Measurements from ENCODE around the gene MYO3B.
"Not testable (repeated sequence)": the region's sequence is repeated elsewhere in the genome, so short reads cannot be mapped to it uniquely, and the experiment has no call there.

The MYO3B gene

DNA sequence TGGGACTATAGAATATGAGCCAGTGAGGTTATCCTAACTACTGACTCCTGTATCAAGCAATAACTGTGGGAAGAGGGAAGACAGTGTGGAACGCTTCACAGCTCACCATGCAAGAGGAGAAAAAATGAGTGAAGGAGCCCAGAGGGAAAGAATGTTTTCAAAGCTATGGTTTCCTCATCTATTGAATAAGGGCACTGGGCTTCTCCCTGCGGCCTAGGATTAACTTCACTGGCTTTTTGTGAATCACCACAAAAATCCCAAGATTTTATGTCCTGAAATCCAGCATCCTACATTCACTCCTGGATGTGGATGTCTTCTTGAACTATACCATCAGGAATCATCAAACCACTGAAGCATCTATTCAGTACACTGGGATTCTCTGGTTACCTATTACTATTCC is 492.7 kb downstream of the MYO3B start:
- DNase-seq (ENCODE audit: extremely low spot score), result no peak
- TF ChIP-seq, protein P1, sequence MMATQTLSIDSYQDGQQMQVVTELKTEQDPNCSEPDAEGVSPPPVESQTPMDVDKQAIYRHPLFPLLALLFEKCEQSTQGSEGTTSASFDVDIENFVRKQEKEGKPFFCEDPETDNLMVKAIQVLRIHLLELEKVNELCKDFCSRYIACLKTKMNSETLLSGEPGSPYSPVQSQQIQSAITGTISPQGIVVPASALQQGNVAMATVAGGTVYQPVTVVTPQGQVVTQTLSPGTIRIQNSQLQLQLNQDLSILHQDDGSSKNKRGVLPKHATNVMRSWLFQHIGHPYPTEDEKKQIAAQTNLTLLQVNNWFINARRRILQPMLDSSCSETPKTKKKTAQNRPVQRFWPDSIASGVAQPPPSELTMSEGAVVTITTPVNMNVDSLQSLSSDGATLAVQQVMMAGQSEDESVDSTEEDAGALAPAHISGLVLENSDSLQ (IDR thresholded peaks at IDR 0.05), result no peak
- TF ChIP-seq ZNF384 (IDR thresholded peaks at IDR 0.05) (no peak), FOXK2 (IDR thresholded peaks at IDR 0.05) (no peak), SUZ12 (IDR thresholded peaks at IDR 0.05) (no peak), TARDBP (IDR thresholded peaks at IDR 0.05) (no peak), SP1 (IDR thresholded peaks at IDR 0.05) (no peak)
- ChIA-PET POLR2A (no interaction called here), CTCF (no interaction called here)

DNA sequence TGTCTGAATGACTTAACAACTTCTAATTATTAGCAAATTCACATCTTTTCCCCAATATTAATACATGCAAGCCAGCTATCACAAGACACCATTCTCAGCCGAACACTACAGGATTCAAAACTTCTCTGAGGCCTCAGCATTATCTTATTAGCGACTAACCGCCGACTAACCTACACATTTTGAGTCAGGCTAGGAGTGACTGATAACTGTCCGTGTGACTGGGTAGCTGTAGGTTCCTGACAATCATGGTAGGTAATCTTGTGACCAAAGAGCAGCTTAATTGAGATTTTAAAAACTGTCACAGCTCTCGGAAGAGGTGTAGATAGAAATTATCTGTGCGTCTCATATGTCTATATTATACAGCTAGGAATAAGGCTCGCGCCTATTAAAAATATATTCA is 493.1 kb downstream of the MYO3B start:
- TF ChIP-seq ELF4 (IDR thresholded peaks at IDR 0.05) (no peak), L3MBTL2 (conservative IDR thresholded peaks at IDR 0.05) (no peak), SUZ12 (IDR thresholded peaks at IDR 0.05) (no peak), BHLHE40 (IDR thresholded peaks at IDR 0.05; ENCODE audit: borderline replicate concordance) (no peak), FOXM1 (IDR thresholded peaks at IDR 0.05; ENCODE audit: borderline replicate concordance) (no peak), FOXA1 (IDR thresholded peaks at IDR 0.05) (no peak), ZNF384 (IDR thresholded peaks at IDR 0.05) (no peak), FOXK2 (IDR thresholded peaks at IDR 0.05) (no peak), LEF1 (IDR thresholded peaks at IDR 0.05; ENCODE audit: borderline replicate concordance) (no peak), ARNT (IDR thresholded peaks at IDR 0.05) (no peak), NFRKB (IDR thresholded peaks at IDR 0.05) (no peak), HDGF (IDR thresholded peaks at IDR 0.05; ENCODE audit: borderline replicate concordance) (no peak), SP1 (IDR thresholded peaks at IDR 0.05) (no peak), TARDBP (IDR thresholded peaks at IDR 0.05) (no peak), CTBP1 (IDR thresholded peaks at IDR 0.05; ENCODE audit: borderline replicate concordance) (no peak)
- TF ChIP-seq, protein P1 (IDR thresholded peaks at IDR 0.05), result no peak
- CTCF ChIA-PET, result no interaction called here
- no peak for DNase-seq (ENCODE audit: extremely low spot score)
- POLR2A ChIA-PET, result no interaction called here

DNA sequence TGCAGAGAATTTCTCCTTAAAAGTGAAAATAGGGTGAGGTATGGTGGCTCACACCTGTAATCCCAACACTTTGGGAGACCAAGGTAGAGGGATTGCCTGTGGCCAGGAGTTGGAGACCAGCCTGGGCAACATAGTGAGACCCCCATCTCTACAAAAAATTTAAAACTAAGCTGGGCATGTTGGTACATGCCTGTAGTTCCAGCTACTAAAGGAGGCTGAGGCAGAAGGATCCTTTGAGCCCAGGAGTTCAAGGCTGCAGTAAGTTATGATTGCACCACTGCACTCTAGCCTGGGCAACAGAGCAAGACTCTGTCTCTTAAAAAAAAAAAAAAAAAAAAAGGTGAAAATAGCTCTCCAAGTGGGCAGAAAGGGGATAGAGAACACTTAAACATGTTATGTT is 496.3 kb downstream of the MYO3B start:
- TF ChIP-seq ZNF384 (IDR thresholded peaks at IDR 0.05), result peak; percentile 62
- CTCF ChIA-PET; POLR2A ChIA-PET; DNase-seq (ENCODE audit: extremely low spot score): not testable (repeated sequence)

DNA sequence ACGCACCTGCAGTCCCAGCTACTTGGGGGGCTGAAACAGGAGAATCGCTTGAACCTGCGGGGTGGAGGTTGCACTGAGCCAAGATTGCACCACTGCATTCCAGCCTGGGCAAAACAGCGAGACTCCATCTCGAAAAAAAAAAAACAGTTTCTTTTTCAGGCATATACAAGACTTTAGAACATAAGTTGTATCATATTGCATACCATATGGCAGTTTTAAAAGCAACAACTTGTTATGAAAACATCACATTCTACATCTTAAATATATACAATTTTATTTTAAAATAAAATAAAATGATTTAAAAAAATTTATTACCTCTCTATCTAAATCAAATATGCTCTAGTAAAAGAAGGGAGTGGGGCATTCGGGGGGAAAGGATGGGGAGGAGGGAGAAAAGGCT is 497.8 kb downstream of the MYO3B start:
- ChIA-PET CTCF (no interaction called here), POLR2A (no interaction called here)
- DNase-seq (ENCODE audit: extremely low spot score), result no peak
- TF ChIP-seq SUZ12 (IDR thresholded peaks at IDR 0.05) (no peak), FOXM1 (IDR thresholded peaks at IDR 0.05; ENCODE audit: borderline replicate concordance) (no peak)

DNA sequence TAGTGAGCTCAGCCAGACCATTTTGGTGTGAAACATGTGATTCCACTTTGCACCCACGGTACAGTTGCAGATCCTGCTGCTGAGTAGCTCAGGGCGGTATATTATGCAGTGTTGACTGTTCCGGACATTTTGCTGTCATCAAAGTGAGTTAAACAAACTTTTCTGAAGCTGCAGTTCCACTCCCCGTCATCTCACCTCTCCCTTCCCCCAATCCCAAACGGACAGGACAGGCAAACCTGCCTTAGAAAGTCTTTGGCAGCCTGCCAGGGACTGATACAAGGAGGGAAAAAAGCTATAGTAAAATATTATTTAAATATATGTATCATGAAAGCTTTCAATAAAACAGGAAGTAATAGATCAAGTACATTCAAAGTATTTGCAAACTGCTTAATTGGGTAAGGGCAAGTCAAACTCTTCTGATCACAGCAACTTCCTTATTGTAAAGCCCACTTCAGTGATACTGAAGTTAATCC is 501.7 kb downstream of the MYO3B start:
- POLR2A ChIA-PET, result interaction anchor here (1.1 to 2.9 kb wide), 3 partner anchors 29 to 136 kb away, joined by 3 to 8 read pairs (median 3); partner anchors contain the start of gene GAD1
- no peak for DNase-seq (ENCODE audit: extremely low spot score)
- CTCF ChIA-PET, result interaction anchor here (0.6 to 1.0 kb wide), 2 partner anchors 16 to 137 kb away, joined by 3 to 6 read pairs; partner anchors contain the start of gene GAD1
- TF ChIP-seq ARNT (IDR thresholded peaks at IDR 0.05), result no peak
- TF ChIP-seq SP1 (IDR thresholded peaks at IDR 0.05), result no peak
- no peak for TF ChIP-seq SUZ12 (IDR thresholded peaks at IDR 0.05)
- TF ChIP-seq FOXM1 (IDR thresholded peaks at IDR 0.05; ENCODE audit: borderline replicate concordance), result no peak
- TF ChIP-seq ELF4 (IDR thresholded peaks at IDR 0.05), result no peak
- TF ChIP-seq FOXA1 (IDR thresholded peaks at IDR 0.05), result no peak
- TF ChIP-seq ZNF384 (IDR thresholded peaks at IDR 0.05), result no peak
- no peak for TF ChIP-seq BHLHE40 (IDR thresholded peaks at IDR 0.05; ENCODE audit: borderline replicate concordance)
- TF ChIP-seq, protein P1 (IDR thresholded peaks at IDR 0.05), result no peak
- TF ChIP-seq TARDBP (IDR thresholded peaks at IDR 0.05), result no peak
- no peak for TF ChIP-seq NFRKB (IDR thresholded peaks at IDR 0.05)
- TF ChIP-seq LEF1 (IDR thresholded peaks at IDR 0.05; ENCODE audit: borderline replicate concordance), result no peak
- no peak for TF ChIP-seq HDGF (IDR thresholded peaks at IDR 0.05; ENCODE audit: borderline replicate concordance)
- no peak for TF ChIP-seq FOXK2 (IDR thresholded peaks at IDR 0.05)
- no peak for TF ChIP-seq CTBP1 (IDR thresholded peaks at IDR 0.05; ENCODE audit: borderline replicate concordance)
- TF ChIP-seq L3MBTL2 (conservative IDR thresholded peaks at IDR 0.05), result no peak

DNA sequence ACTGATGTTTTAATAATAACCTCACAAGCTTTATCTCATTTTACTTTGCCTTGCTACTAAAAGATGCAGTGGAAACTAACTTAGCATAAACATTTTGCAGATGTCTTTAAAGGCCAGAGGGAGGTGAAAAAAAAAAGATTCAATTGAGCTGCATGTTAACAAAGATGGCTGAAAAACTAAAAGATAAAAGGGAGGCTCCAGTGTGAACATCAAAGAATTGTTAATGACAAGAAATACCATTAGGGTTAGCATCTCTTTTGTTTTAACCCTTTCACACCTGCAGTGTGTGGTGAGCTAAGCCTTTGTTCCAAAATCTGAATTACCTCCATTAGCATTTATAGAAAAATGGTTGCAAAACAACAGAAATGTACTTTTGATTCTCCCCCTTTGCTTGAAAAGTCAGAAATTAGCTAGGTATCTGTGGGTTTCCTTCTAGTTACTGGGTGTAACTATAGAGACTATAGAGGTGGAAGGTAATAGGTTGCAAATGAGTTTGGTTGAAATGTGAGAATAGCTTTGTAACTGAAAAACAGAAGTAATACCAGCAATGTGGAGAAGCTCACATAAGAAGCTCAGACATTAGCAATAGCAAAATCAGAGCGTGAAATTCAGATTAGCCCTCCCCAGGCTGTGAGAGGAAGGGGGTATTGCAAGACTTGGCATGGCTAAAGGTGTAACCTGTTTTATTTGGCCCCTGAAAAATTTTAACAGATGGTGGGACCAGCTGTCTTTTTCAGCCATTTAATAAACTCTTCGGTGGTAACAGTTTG is 502.4 kb downstream of the MYO3B start:
- POLR2A ChIA-PET, result interaction anchor here (1.3 to 2.9 kb wide), 2 partner anchors 28 to 136 kb away, joined by 3 to 8 read pairs; partner anchors contain the start of gene GAD1
- DNase-seq (ENCODE audit: extremely low spot score), result no peak
- CTCF ChIA-PET, result interaction anchor here (0.6 to 1.0 kb wide), 2 partner anchors 16 to 136 kb away, joined by 3 to 6 read pairs; partner anchors contain the start of gene GAD1
- TF ChIP-seq ZNF384 (IDR thresholded peaks at IDR 0.05) (no peak), NFRKB (IDR thresholded peaks at IDR 0.05) (no peak), FOXM1 (IDR thresholded peaks at IDR 0.05; ENCODE audit: borderline replicate concordance) (no peak), SP1 (IDR thresholded peaks at IDR 0.05) (no peak), ELF4 (IDR thresholded peaks at IDR 0.05) (no peak), FOXA1 (IDR thresholded peaks at IDR 0.05) (no peak), SUZ12 (IDR thresholded peaks at IDR 0.05) (no peak), HDGF (IDR thresholded peaks at IDR 0.05; ENCODE audit: borderline replicate concordance) (no peak), LEF1 (IDR thresholded peaks at IDR 0.05; ENCODE audit: borderline replicate concordance) (no peak), ARNT (IDR thresholded peaks at IDR 0.05) (no peak), BHLHE40 (IDR thresholded peaks at IDR 0.05; ENCODE audit: borderline replicate concordance) (no peak)
- TF ChIP-seq, protein P1 (IDR thresholded peaks at IDR 0.05), result no peak
